Mesenteric fat pad (tissue), 1 donor: Measurements from ENCODE around the gene SMAD1. TPM values are rescaled to one million over a fixed set of nuclear protein-coding genes. Genes with fewer than 3 reads are reported as not detected.
"Not testable (repeated sequence)": the region's sequence is repeated elsewhere in the genome, so short reads cannot be mapped to it uniquely, and the experiment has no call there.

Source experiments
- DNase-seq: peaks from one replicate; pipeline ENCODE4 v3.0.0-alpha.2; 2020; ENCODE audit warnings: low spot score
- total RNA-seq: library from RNA; stranded (reverse); fragmentation: NEBNext Ultra II Directional; extraction: Animal tissue kit (Norgen Biotek cat#: 25700); gene quantifications from one replicate; pipeline ENCODE4 v1.2.1, GENCODE V29; 2021
- donor health status: DM: yes; HTN: yes; CAD: no.

Gene SMAD1
- total RNA-seq, 1 donor from 2014 or later = 14.7 TPM

DNA sequence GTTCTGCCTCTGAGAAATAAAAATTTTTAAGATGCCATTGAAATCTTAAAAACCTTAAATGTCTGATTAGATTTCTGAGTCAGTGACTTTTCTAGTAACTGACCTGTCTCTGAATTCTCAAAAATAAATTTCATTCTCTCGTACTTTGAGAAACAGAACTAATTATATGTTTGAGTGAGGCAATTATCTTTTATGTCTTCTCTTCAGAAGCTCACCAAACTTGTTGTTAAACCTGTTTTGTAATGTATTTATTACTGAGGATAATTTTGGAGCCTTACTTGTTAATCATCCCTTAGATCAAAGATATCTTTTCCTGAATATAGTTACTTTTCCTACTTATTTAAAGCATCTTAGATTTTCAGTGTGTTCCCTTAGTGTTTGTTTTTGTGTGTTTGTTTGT is 73.0 kb downstream of the SMAD1 start:
- DNase-seq = no peak

DNA sequence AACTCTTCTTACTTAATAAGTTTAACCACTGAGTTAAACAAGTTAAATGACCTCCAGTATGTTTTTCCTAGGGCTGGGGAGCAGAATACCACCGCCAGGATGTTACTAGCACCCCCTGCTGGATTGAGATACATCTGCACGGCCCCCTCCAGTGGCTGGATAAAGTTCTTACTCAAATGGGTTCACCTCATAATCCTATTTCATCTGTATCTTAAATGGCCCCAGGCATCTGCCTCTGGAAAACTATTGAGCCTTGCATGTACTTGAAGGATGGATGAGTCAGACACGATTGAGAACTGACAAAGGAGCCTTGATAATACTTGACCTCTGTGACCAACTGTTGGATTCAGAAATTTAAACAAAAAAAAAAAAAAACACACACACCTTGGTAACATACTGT is 76.1 kb downstream of the SMAD1 start:
- no peak for DNase-seq

DNA sequence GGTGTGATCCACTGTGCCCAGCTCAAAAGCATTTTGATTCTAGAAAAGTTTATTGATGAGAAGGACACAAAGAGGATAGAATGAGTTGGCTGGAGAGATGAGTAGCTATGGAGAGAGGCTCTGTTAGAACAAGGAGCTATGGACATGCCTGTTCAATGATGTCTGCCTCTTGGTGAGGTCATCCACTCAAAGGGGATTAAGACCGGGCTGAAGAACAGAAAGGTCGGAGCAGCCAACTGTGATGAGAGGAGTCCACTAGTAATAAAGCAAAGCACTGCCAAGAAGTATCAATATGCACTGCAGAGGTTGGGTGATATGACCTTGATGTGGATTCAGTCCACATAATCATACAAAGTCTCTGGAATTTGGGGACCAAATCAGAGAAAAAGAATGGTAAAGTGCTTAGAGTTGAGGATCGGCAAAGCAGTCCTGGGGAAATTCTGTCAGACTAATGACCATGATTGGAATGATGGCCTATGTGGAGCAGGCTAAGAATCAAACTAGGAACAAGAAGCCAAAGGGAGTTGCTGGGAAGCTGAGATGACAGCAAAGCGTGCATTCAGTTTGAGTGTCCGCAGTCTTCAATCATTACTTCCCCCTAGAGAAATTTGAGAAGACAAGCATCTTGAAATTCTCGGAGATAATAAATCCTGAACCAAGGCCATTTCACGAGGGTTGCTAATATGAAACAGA is 81.8 kb downstream of the SMAD1 start:
- no peak for DNase-seq

DNA sequence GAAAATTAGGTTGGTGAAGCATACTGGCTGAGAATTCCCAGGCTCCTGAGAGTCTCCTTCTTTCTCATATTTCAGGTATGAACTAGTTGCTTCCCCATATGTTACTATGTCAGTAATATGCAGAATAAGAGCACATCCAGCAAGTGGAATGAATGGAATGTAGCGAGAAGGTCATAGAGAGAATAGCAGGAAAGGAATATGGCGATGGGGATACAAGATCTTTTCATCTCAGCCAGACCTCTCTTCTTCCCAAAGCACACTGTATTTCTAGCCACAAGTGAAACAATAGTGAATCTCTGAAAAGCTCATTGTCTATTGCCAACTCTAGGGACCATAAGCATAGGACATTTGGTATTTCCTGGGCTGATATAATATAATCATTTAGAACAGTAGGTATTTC is 82.9 kb downstream of the SMAD1 start:
- no peak for DNase-seq

DNA sequence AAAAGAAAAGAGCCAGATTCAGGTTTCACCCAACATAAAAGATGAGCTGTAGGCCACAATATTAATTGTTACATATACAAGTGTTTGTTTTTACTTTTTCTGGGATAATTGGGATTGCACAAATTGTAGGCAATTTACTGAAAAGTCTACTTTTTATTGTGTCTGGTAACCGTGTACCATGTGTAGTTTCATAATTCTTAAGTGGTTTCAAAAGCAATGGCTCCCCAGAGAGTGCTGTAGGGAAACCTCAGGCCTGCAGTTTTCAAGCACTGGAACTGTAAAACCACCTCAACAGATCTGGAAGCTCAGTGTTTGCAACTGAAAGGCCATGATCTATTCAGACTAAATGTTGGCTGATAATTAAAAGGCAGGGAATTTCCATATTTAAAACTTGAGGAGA is 83.7 kb downstream of the SMAD1 start:
- no peak for DNase-seq

DNA sequence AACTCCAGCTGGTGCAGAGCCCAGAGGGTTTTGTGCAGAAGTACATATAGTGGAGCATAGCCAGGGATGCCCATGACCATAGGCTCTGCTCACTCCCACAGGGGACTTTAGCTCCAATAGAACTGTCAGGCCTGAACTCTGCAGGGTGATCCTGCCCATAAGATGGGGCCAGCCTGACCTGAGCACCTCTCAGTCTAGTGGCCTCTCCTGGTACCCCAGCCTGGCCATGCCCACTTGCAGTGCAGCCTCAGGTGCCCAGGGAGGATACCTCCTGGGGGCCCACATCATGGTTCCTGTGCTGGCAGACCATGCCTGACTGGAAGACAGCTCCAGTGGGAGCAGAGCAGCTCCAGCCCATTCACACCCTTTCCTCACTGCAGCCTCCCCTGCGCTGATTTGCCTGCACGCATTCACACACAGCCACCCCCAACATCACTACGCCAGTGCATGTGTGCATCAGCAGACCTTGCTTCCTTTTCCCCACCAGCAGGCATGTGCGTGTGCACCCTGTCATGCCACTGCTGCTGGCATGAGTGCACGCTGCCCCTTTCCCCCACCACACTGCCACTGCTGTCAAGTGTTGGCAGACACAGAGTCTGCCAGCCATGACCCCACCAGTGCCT is 84.5 kb downstream of the SMAD1 start:
- no peak for DNase-seq

DNA sequence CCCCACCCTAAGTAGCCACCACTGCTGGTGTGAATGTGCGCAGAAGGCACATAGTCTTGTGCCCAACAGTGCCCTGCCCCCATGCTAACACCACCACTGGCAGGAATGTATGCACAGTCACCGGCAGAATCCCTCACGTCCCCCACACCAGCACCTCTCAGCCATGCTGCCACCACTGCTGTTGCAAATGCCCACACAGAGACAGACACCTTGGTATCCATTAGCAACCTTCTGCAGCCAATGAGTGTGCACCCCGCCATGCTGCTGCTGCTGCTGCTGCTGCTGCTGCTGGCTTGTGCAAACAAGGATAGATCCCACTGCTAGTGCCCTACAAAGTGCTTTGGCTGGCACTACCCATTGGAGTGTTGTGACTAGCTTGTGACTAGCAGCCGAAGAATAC is 85.1 kb downstream of the SMAD1 start:
- DNase-seq = no peak

DNA sequence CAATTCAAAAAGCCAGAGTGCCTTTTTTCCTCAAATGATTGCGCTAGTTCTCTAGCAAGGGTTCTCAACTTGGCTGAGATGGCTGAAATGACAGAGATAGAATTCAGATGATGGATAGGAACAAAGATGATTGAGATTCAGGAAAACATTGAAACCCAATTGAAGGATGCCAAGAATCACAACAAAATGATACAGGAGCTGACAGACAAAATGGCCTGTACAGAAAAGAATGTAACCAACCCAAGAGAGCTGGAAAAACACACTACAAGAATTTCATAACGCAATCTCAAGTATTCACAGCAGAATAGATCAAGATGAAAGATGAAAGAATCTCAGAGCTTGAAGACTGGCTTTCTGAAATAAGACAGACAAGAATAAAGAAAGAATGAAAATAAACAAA is 85.9 kb downstream of the SMAD1 start:
- DNase-seq = no peak

DNA sequence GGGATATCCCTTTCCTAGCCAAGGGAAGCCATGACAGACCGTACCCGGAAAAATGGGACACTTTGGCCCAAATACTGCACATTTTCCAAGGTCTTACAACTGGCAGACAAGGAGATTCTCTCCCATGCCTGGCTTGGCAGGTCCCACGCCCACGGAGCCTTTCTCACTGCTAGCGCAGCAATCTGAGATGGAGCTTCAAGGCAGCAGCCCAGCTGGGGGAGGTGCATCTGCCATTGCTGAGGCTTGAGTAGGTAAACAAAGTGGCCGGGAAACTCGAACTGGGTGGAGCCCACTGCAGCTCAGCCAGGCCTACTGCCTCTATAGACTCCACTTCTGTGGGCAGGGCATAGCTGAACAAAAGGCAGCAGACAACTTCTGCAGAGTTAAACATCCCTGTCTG is 92.9 kb downstream of the SMAD1 start:
- not testable (repeated sequence) for DNase-seq

DNA sequence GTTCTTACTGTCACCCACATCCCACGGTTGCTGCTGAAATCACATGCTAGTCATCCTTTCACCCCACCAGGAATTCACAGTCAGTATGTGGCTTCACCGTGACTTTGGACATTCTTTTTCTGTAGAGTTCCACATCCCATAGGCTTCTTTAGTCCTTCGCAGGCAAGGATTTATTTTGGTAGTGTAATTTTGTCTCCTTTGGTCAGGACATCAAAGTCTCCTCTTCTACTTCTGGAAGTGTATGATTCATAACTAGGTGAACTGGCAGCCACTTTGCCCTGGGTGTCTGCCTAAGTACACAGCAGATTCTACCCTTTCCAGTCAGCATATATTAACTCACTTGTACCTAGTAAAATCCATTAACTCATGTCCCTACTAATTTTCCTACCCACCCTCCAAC is 99.3 kb downstream of the SMAD1 start:
- no peak for DNase-seq

DNA sequence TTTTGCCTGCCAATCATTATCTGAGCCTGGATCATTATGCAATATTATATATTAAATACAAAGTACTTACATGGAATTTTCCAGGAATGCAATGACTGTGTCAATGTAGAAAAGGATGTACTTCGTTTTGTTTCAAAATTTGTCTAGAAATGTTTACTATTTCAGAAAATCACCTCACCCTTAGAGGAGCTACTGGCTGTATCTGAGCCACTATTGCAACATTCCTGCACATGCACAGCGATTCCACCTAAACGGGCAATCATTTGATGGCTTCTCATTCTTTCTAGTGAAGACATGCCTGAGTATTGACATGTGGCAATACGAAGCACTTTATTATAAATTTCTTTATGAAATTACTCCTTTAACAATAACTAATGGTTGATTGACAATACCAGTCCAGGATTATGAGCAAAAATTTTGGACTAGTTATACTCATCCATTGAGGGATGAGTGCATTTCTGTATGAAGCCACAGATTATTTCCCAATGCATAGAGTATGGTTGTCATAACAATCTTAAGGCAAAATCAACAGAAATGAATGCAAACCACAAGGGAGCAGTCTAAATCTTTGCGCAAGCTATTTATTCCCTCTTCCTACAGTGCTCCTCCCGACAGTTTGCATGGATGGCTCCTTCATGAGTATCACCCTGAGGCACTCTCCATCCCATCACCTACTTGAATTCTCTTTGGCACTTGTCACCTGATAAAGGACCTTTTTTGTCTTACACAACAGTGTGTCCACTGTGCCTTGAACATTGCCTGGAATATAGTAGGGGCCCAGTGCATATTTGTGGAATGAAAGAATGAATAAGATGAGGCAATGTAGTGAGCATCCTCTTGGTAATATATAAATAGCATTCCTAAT is 101.8 kb downstream of the SMAD1 start:
- no peak for DNase-seq

DNA sequence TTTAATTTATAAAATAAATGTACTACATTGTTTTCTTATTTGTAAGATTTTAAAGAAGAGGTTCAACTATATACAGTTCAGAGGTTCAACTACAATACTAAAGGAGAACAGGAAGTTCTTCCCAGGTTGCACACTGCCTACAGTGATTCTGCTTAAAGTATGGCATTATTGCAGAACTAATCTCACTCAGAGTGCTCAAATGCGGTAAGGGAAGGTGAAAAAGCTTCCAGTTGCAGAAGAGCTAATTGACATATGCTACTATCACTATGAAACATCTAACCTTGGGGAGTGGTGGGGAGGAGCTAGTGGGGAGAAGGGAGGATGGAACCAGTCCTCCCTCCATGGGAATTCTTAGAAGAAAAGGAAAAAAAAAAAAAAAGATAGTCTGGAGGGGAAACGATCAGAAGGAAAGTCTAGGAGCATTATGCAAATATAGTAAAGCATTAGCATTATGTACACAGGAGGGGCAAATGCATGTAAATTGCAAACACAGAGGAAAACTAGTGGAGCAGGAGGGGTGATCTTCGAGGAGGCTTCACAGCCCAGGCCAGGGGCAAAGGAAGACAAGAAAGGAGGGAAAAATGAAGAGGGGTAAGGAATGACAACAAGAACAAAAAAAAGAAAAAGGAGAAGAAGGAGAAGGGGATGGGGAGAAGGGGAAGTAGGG is 105.6 kb downstream of the SMAD1 start:
- no peak for DNase-seq

DNA sequence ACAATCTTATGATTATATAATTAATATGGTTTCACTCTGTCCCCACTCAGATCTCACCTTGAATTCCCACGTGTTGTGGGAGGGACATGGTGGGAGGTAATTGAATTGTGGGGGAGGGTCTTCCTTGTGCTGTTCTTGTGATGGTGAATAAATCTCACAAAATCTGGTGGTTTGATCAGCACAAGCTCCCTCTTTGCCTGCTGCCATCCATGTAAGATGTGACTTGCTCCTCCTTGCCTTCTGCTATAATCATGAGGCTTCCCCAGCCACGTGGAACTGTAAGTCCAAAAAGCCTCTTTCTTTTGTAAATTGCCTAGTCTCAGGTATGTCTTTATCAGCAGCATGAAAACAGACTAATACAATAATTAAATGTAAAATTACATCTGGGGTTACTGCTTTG is 107.7 kb downstream of the SMAD1 start:
- not testable (repeated sequence) for DNase-seq

DNA sequence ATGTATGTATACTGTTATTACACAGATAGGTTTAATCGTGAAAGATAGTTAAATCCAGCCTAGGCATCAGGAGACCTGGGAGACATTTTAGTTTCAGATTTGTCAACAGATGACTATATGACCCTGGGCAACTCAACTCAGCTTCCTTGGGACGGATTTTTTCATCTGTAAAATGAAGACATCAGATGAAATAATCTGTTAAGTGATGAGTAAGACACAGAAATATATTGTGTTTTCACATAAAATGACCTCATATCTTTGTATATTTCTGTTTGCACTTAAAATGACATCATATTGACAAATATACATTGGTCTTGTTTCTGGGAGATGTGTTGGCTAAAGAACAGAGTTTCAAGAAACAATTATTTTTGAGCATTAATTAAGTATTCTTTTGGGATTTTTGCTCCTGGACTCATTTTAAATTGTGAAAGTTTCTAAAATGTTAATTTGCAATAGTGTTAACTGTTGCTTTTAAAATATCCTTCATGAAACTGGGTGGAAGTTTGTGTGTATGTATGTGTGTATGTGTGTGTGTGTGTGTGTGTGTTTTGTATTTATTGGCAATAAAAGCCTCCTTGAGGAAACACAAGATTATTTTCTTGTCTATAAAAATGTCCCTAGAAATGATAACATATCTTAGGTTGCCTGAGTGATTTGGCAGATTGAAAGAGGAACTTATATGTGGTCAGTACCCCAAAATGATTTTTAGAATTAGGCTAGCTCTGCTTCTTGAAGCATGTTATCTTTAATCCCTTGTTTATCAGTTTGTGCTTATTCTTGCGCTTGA is 108.5 kb downstream of the SMAD1 start:
- DNase-seq = no peak

DNA sequence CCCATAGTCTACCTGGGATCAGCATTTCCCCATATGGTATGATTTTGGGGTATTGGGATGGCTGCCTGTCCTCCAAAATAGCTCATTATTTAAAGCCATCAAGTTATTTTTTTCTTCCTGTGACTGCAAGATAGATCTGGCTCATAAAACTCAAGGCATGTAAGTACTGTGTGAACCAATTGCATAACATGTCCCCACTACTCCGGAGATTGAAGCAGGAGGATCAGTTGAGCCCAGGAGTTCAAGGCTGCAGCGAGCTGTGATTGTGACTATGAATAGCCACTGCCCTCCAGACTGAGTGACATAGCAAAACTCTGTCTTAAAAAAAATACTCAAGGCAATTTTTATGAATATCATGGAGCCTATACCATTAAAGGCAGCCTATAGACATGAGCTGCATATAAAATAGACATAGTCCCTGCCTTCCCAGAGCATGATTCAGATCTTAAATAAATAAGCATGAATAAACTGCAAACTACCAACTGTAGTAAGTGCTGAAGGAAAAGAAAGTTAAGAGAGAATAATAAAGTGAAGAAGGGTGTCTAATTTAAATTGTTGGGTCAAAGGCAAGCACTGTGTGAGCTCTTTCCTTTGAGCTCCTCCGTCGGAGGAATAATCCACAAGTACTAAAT is 120.6 kb downstream of the SMAD1 start:
- DNase-seq = no peak

DNA sequence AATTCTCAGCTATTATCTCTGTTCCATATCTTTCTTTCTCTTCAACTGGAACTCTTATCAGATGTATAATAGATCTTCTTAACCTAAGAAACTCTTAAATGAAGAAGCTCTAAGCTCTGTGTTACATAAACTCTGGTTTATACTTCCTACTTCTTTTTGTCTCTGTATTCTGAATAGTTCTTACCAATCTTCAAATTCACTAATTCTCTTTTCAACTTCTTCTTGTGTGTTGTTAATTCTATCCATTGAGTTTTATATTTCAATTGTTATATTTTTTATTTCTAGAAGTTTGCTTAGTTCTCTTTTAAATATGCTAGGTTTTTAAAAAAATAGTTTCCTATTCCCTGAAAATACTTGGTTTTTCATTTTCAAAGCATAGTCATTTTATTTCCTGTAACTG is 124.3 kb downstream of the SMAD1 start:
- DNase-seq = no peak
